GM18499 (cell line): ENCODE measurements around the gene ARHGEF17.

Experiments
- ATAC-seq: cut with Tn5 transposase; IDR thresholded peaks from one replicate; pipeline ENCODE4 v1.9.1; 2021; ENCODE audit warnings: moderate number of reproducible peaks; ENCODE audit not compliant: insufficient read depth, unreplicated experiment

ARHGEF17 gene

GRCh38 chr11:73388265-73389133 lies 80.4 kb downstream of the ARHGEF17 start:
- no peak for ATAC-seq

- no peak for ATAC-seq
Observed at GRCh38 chr11:73389134-73389525, 81.1 kb downstream of the ARHGEF17 start.

- no peak for ATAC-seq
Observed at GRCh38 chr11:73389916-73390315, 81.8 kb downstream of the ARHGEF17 start.

GRCh38 chr11:73390601-73391565 lies 82.8 kb downstream of the ARHGEF17 start:
- ATAC-seq = no peak

GRCh38 chr11:73391665-73392064 lies 83.6 kb downstream of the ARHGEF17 start:
- ATAC-seq = no peak

GRCh38 chr11:73392108-73393010 lies 84.3 kb downstream of the ARHGEF17 start:
- no peak for ATAC-seq

GRCh38 chr11:73393011-73393380 lies 84.9 kb downstream of the ARHGEF17 start:
- ATAC-seq = no peak

- no peak for ATAC-seq
Observed at GRCh38 chr11:73393479-73394415, 85.7 kb downstream of the ARHGEF17 start.

- no peak for ATAC-seq
Observed at GRCh38 chr11:73394416-73395296, 86.6 kb downstream of the ARHGEF17 start.

- no peak for ATAC-seq
Observed at GRCh38 chr11:73395297-73396208, 87.5 kb downstream of the ARHGEF17 start.

- no peak for ATAC-seq
Observed at GRCh38 chr11:73396251-73396930, 88.3 kb downstream of the ARHGEF17 start.

- no peak for ATAC-seq
Observed at GRCh38 chr11:73396985-73397384, 88.9 kb downstream of the ARHGEF17 start.

- no peak for ATAC-seq
Observed at GRCh38 chr11:73397468-73398131, 89.5 kb downstream of the ARHGEF17 start.

- no peak for ATAC-seq
Observed at GRCh38 chr11:73398132-73398526, 90.1 kb downstream of the ARHGEF17 start.

GRCh38 chr11:73398721-73399120 lies 90.6 kb downstream of the ARHGEF17 start:
- ATAC-seq = no peak

GRCh38 chr11:73399159-73399590 lies 91.1 kb downstream of the ARHGEF17 start:
- ATAC-seq = no peak
